Measurements from ENCODE around the gene DLST. TPM values are rescaled to one million over a fixed set of nuclear protein-coding genes. Genes with fewer than 3 reads are reported as not detected.

The DLST gene
- total RNA-seq, 1 experiment from 2014 or later = 71.6 TPM

GRCh38 chr14:74860899-74861733 is 20.6 kb upstream of the DLST start:
- DNase-seq (ENCODE audit: low read depth) = peak; percentile 77

- no peak for DNase-seq (ENCODE audit: low read depth)
Observed at GRCh38 chr14:74861734-74862090, 20.0 kb upstream of the DLST start.

GRCh38 chr14:74863274-74863673 is 18.4 kb upstream of the DLST start:
- DNase-seq (ENCODE audit: low read depth) = no peak

GRCh38 chr14:74864198-74864597 is 17.5 kb upstream of the DLST start:
- DNase-seq (ENCODE audit: low read depth) = no peak

- DNase-seq (ENCODE audit: low read depth) = no peak
Observed at GRCh38 chr14:74865156-74865555, 16.6 kb upstream of the DLST start.

- no peak for DNase-seq (ENCODE audit: low read depth)
Observed at GRCh38 chr14:74866708-74867389, 14.9 kb upstream of the DLST start.

- no peak for DNase-seq (ENCODE audit: low read depth)
Observed at GRCh38 chr14:74867673-74868072, 14.0 kb upstream of the DLST start.

- no peak for DNase-seq (ENCODE audit: low read depth)
Observed at GRCh38 chr14:74868739-74869138, 13.0 kb upstream of the DLST start.

GRCh38 chr14:74871819-74872218 is 9.9 kb upstream of the DLST start:
- DNase-seq (ENCODE audit: low read depth) = no peak

- DNase-seq (ENCODE audit: low read depth) = no peak
Observed at GRCh38 chr14:74875204-74875603, 6.5 kb upstream of the DLST start.

- no peak for DNase-seq (ENCODE audit: low read depth)
Observed at GRCh38 chr14:74875941-74876913, 5.5 kb upstream of the DLST start, which contains the start of gene PROX2. PROX2 (minus strand) TSS chr14:74876145; CDS start chr14:74863834, 12,311 bp downstream.

GRCh38 chr14:74879427-74880182 is 2.1 kb upstream of the DLST start:
- no peak for DNase-seq (ENCODE audit: low read depth)

GRCh38 chr14:74882103-74882920 is 596 bp downstream of the DLST start:
- DNase-seq (ENCODE audit: low read depth) = peak; percentile 42

- DNase-seq (ENCODE audit: low read depth) = peak; percentile 96
Observed at GRCh38 chr14:74886001-74886400, 4.3 kb downstream of the DLST start.

- DNase-seq (ENCODE audit: low read depth) = peak; percentile 30
Observed at GRCh38 chr14:74888164-74889158, 6.7 kb downstream of the DLST start.

GRCh38 chr14:74890262-74890661 is 8.5 kb downstream of the DLST start:
- no peak for DNase-seq (ENCODE audit: low read depth)

GRCh38 chr14:74891870-74892269 is 10.2 kb downstream of the DLST start:
- DNase-seq (ENCODE audit: low read depth) = peak; percentile 67

- DNase-seq (ENCODE audit: low read depth) = no peak
Observed at GRCh38 chr14:74892745-74893144, 11.0 kb downstream of the DLST start.

GRCh38 chr14:74893614-74894091 is 11.9 kb downstream of the DLST start:
- no peak for DNase-seq (ENCODE audit: low read depth)
